Astrocyte (in vitro differentiated cells and primary cell): ENCODE measurements around the gene S100PBP.

ENCODE experiments used
- EZH2 ChIP-seq: IDR thresholded peaks from 2 replicates; pipeline ENCODE4 v1.6.1; 2012; ENCODE audit warnings: mild to moderate bottlenecking, low read length, inconsistent platforms; ENCODE audit not compliant: insufficient read depth
- TF ChIP-seq, protein P1 (sequence below): IDR thresholded peaks from 2 replicates; pipeline ENCODE4 v1.5.1; 2011; ENCODE audit warnings: low read depth, mild to moderate bottlenecking, inconsistent platforms, low read length, moderate library complexity; ENCODE audit not compliant: insufficient read depth

DNA sequence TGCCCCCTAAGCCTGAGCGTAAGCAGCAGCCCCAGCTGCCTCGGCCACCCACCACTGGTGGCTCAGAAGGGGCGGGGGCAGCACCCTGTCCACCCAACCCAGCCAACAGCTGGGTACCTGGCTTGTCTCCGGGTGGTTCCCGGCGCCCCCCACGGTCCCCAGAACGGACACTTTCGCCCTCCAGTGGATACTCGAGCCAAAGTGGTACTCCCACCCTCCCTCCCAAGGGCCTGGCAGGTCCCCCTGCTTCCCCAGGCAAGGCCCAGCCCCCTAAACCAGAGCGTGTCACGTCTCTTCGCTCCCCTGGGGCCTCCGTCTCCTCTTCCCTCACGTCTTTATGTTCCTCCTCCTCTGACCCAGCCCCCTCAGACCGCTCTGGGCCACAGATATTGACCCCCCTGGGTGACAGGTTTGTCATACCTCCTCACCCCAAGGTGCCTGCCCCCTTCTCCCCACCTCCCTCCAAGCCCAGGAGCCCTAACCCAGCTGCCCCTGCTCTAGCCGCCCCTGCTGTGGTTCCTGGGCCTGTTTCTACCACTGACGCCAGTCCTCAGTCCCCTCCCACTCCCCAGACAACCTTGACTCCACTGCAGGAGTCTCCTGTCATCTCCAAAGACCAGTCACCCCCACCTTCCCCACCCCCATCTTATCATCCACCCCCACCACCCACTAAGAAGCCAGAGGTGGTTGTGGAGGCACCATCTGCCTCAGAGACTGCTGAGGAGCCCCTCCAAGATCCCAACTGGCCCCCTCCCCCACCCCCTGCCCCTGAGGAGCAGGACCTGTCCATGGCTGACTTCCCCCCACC is 46.5 kb upstream of the S100PBP start:
- TF ChIP-seq, protein P1, sequence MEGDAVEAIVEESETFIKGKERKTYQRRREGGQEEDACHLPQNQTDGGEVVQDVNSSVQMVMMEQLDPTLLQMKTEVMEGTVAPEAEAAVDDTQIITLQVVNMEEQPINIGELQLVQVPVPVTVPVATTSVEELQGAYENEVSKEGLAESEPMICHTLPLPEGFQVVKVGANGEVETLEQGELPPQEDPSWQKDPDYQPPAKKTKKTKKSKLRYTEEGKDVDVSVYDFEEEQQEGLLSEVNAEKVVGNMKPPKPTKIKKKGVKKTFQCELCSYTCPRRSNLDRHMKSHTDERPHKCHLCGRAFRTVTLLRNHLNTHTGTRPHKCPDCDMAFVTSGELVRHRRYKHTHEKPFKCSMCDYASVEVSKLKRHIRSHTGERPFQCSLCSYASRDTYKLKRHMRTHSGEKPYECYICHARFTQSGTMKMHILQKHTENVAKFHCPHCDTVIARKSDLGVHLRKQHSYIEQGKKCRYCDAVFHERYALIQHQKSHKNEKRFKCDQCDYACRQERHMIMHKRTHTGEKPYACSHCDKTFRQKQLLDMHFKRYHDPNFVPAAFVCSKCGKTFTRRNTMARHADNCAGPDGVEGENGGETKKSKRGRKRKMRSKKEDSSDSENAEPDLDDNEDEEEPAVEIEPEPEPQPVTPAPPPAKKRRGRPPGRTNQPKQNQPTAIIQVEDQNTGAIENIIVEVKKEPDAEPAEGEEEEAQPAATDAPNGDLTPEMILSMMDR = no peak
- no peak for TF ChIP-seq EZH2
